ENCODE results near the gene RASIP1.

Gene RASIP1

DNA sequence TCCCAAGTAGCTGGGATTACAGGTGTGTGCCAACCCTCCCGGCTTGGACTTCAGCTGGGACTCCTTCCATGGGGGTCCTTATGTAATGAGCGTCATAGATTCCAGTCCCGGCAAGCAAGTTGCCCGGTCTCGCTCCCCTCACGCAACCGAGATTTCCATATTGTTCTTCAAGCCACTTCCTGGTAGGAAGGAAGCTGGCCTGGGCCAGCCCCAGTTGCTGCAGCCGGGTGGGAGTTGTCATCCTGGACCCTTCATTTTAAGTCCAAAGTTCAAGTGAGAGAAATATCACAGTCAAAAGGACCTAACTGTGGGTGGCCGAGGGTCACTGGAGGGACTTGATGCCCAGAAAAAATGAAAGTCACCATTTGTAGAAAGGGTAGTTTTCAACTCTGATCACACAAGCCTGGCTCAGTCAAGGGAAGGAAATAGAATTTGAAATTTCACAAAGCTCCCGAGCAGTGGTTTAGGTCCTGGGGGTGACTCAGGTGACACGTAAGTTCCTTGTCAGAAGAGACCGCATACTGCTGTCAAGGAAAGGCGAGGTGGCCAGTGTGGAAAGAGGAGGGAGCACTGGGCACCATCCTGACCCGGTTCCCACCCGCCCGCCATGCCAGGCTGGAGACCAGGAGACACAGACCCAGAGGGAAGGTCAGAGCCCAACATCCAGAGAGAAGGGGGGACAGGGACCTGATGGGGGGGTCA, 20.2 kb upstream of the RASIP1 start:
- no peak for DNase-seq (ENCODE audit: low spot score)
- TF ChIP-seq, protein P1, sequence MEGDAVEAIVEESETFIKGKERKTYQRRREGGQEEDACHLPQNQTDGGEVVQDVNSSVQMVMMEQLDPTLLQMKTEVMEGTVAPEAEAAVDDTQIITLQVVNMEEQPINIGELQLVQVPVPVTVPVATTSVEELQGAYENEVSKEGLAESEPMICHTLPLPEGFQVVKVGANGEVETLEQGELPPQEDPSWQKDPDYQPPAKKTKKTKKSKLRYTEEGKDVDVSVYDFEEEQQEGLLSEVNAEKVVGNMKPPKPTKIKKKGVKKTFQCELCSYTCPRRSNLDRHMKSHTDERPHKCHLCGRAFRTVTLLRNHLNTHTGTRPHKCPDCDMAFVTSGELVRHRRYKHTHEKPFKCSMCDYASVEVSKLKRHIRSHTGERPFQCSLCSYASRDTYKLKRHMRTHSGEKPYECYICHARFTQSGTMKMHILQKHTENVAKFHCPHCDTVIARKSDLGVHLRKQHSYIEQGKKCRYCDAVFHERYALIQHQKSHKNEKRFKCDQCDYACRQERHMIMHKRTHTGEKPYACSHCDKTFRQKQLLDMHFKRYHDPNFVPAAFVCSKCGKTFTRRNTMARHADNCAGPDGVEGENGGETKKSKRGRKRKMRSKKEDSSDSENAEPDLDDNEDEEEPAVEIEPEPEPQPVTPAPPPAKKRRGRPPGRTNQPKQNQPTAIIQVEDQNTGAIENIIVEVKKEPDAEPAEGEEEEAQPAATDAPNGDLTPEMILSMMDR (IDR thresholded peaks at IDR 0.05; ENCODE audit: borderline replicate concordance, control extremely low read depth, extremely low read depth, insufficient read depth, missing control alignments) = no peak
- in situ Hi-C loops (cut with MboI; ENCODE audit: low sequenced_read_pairs, unreplicated experiment) = no loop called here

DNA sequence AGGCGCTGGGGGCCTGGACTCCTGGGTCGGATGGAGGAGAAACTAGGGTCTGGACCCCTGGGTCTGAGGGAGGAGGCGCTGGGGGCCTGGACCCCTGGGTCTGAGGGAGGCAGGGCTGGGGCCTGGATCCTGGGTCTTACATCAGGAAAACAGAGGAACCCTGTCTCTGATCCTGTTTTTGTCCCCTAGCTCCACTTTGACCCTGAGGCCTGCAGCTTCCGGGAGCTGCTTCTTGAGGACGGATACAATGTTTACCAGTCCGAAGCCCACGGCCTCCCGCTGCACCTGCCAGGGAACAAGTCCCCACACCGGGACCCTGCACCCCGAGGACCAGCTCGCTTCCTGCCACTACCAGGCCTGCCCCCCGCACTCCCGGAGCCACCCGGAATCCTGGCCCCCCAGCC, 17.3 kb upstream of the RASIP1 start:
- in situ Hi-C loops (cut with MboI; ENCODE audit: low sequenced_read_pairs, unreplicated experiment) = no loop called here
- DNase-seq (ENCODE audit: low spot score) = no peak
- TF ChIP-seq, protein P1 (IDR thresholded peaks at IDR 0.05; ENCODE audit: borderline replicate concordance, control extremely low read depth, extremely low read depth, insufficient read depth, missing control alignments) = no peak

DNA sequence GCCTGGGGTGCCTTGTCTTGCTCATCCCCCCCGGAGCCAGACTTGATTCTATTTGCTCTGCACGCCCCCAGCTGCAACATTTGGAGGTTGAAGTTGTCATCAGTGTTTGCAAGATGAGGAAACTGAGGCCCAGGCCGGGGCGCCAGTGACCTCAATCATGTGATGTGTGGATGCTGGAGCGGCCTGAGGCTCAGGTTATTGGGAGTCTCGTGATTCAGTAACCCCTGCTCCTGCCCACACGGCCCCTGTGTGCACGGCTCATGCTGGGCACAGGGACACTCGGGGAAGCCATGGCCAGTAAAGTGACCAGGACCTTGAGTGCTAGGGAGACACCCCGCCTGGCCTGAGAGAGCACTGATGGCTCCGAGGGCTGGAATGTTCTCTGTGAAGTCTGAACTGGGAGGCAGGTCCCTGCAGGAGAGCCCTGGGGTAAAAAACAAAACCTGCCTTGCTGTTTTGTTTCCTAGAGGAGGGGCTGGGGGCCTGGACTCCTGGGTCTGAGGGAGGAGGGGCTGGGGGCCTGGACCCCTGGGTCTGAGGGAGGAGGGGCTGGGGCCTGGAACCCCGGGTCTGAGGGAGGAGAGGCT, 16.8 kb upstream of the RASIP1 start:
- TF ChIP-seq, protein P1 (IDR thresholded peaks at IDR 0.05; ENCODE audit: borderline replicate concordance, control extremely low read depth, extremely low read depth, insufficient read depth, missing control alignments) = no peak
- no peak for DNase-seq (ENCODE audit: low spot score)
- in situ Hi-C loops (cut with MboI; ENCODE audit: low sequenced_read_pairs, unreplicated experiment) = no loop called here

DNA sequence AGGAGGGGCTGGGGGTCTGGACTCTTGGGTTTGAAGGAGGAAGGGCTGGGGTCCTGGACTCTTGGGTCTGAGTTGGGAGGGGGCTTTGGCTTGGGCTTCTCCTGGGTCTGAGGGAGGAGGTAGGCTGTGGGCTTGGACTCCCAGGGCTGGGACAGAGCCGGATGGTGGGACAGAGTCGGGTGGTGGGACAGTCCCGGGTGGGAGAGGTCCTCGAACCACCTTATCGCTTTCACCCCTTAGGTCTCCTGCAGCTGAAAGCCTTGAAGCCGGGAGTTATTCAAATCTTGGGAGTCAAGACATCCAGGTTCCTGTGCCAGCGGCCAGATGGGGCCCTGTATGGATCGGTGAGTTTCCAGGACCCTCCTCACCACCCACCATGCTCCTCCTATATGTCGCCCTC, 16.3 kb upstream of the RASIP1 start:
- TF ChIP-seq, protein P1 (IDR thresholded peaks at IDR 0.05; ENCODE audit: borderline replicate concordance, control extremely low read depth, extremely low read depth, insufficient read depth, missing control alignments) = no peak
- in situ Hi-C loops (cut with MboI; ENCODE audit: low sequenced_read_pairs, unreplicated experiment) = no loop called here
- no peak for DNase-seq (ENCODE audit: low spot score)

DNA sequence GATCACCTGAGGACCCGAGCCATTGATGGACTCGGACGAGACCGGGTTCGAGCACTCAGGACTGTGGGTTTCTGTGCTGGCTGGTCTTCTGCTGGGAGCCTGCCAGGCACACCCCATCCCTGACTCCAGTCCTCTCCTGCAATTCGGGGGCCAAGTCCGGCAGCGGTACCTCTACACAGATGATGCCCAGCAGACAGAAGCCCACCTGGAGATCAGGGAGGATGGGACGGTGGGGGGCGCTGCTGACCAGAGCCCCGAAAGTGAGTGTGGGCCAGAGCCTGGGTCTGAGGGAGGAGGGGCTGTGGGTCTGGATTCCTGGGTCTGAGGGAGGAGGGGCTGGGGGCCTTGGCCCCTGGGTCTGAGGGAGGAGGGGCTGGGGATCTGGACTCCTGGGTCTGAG, 15.8 kb upstream of the RASIP1 start:
- in situ Hi-C loops (cut with MboI; ENCODE audit: low sequenced_read_pairs, unreplicated experiment) = no loop called here
- DNase-seq (ENCODE audit: low spot score) = no peak
- TF ChIP-seq, protein P1 (IDR thresholded peaks at IDR 0.05; ENCODE audit: borderline replicate concordance, control extremely low read depth, extremely low read depth, insufficient read depth, missing control alignments) = no peak

DNA sequence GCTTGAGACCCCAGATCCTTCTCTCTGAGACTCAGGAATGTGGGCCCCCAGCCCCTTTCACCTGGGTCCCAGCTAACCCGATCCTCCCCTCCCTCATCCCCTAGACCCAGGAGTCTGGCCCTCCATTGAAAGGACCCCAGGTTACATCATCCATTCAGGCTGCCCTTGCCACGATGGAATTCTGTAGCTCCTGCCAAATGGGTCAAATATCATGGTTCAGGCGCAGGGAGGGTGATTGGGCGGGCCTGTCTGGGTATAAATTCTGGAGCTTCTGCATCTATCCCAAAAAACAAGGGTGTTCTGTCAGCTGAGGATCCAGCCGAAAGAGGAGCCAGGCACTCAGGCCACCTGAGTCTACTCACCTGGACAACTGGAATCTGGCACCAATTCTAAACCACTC, 15.4 kb upstream of the RASIP1 start:
- in situ Hi-C loops (cut with MboI; ENCODE audit: low sequenced_read_pairs, unreplicated experiment) = no loop called here
- TF ChIP-seq, protein P1 (IDR thresholded peaks at IDR 0.05; ENCODE audit: borderline replicate concordance, control extremely low read depth, extremely low read depth, insufficient read depth, missing control alignments) = no peak
- DNase-seq (ENCODE audit: low spot score) = no peak
